Heart left ventricle (tissue), 16 donors: ENCODE measurements around the gene SLC8A3. TPM values are rescaled to one million over a fixed set of nuclear protein-coding genes. Genes with fewer than 3 reads are reported as not detected.

ENCODE experiments used
- ATAC-seq, 4 donors: fragments of 200-7000 bp; cut with Tn5 transposase; one replicate each; pipeline ENCODE4 v1.9.1; 2020 to 2022; ENCODE audit warnings: moderate library complexity in 4 of 4, mild to moderate bottlenecking in 3 of 4, moderate number of reproducible peaks in 1 of 4
- DNase-seq, 5 donors: peaks; one replicate each; pipeline ENCODE4 v3.0.0-alpha.2; 2020
- H3K27ac ChIP-seq, 12 donors: fragments of 200-600 bp; sonication (generic) in 4 of 12; one replicate each; pipeline versions ENCODE4 v1.5.0 to v1.8.0; 2016 to 2022; ENCODE audit warnings: mild to moderate bottlenecking in 2 of 12
- H3K27me3 ChIP-seq, 9 donors: fragments of 200-600 bp; sonication (generic) in 2 of 9; one replicate each; pipeline versions ENCODE4 v1.5.1 to v1.8.0; 2016 to 2022; ENCODE audit warnings: mild to moderate bottlenecking in 3 of 9
- H3K36me3 ChIP-seq, 9 donors: fragments of 200-600 bp; sonication (generic) in 2 of 9; one replicate each; pipeline versions ENCODE4 v1.5.0 to v1.8.0; 2018 to 2022; ENCODE audit warnings: mild to moderate bottlenecking in 2 of 9
- H3K4me1 ChIP-seq, 12 donors: fragments of 200-600 bp; sonication (generic) in 4 of 12; one replicate each; pipeline versions ENCODE4 v1.5.0 to v1.8.0; 2016 to 2022; ENCODE audit warnings: mild to moderate bottlenecking in 3 of 12
- H3K4me3 ChIP-seq, 12 donors: fragments of 200-600 bp; sonication (generic) in 4 of 12; one replicate each; pipeline versions ENCODE4 v1.5.0 to v1.8.0; 2017 to 2022; ENCODE audit warnings: mild to moderate bottlenecking in 9 of 12, moderate library complexity in 4 of 12
- H3K9me3 ChIP-seq, 12 donors: fragments of 200-600 bp; sonication (generic) in 4 of 12; one replicate each; pipeline versions ENCODE4 v1.5.0 to v1.8.0; 2016 to 2022; ENCODE audit warnings: mild to moderate bottlenecking in 1 of 12
- POLR2A ChIP-seq, 2 donors: fragments of 450-650 bp; IDR thresholded peaks; one replicate each; pipeline ENCODE4 v1.6.1; 2017; ENCODE audit warnings: antibody characterized with exemption in 2 of 2, mild to moderate bottlenecking in 2 of 2, moderate library complexity in 2 of 2
- WGBS, 4 donors: extraction: QIAGEN DNeasy Blood & Tissue Kit in 2 of 4; methylation state at CpG; one replicate each; pipeline versions ENCODE4 v1.1.5 to v1.1.7; 2013 to 2018; 5-methylcytosine and 5-hydroxymethylcytosine counted together
- intact Hi-C, 10 donors: fragments of 100-400 bp; cut with DNase I; formaldehyde crosslinking; loops; one replicate each; pipeline versions ENCODE4 v1.11.1 to v1.14.2; 2022
- polyA plus RNA-seq, 2 donors: library from polyadenylated mRNA; stranded (reverse); fragments of 200-250 nt; gene quantifications; one replicate each; pipeline ENCODE4 v1.2.3, GENCODE V29; 2013
- total RNA-seq, 9 donors: library from RNA; depleted of rRNA in 2 of 9; stranded (reverse); fragments of >200 nt in 2 of 9; fragmentation: NEBNext Ultra II Directional in 3 of 9; extraction: Animal tissue kit (Norgen Biotek cat#: 25700) in 3 of 9; gene quantifications; one replicate each; pipeline versions ENCODE4 v1.1.0 to v1.2.4, GENCODE V29; 2016 to 2023
- TF ChIP-seq, protein P1 (sequence below), 12 donors: fragments of 200-600 bp; sonication (generic) in 4 of 12; IDR thresholded peaks; one replicate each; pipeline versions ENCODE4 v1.5.0 to v1.8.0; 2018 to 2022; ENCODE audit warnings: antibody characterized with exemption in 12 of 12, mild to moderate bottlenecking in 5 of 12
- donor health status: ischemic (EF 13 %, LVEDD 7.1; RV severe dilation, severe dysfunction).
- donor health status: healthy with polysubstance abuse.
- donor health status: DM: no; HTN: yes; CAD: no.
- donor health status: DM: no; HTN: no; CAD: no.
- donor health status: ischemic (EF 25% LVEDD 6.9; RV normal size, moderate dysfunction).
- donor health status: ischemic (EF 25% LVEDD 5.7; RV mildly dilated, moderate dysfunction).
- donor health status: healthy.
- donor health status: DM: yes; HTN: yes; CAD: no.
- donor health status: ischemic (EF 35%, LVEDD 5.7; RV mildly dilated, moderate dysfunction).
- donor health status: nonischemic (EF 11% LVEDD 7.7; RV severe dilation, severe dysfunction).
- donor health status: DM: yes; HTN: yes; CAD: no.
- donor health status: PGD.
- donor health status: ischemic (EF 29% LVEDD 5.4; RV normal size, mild dysfunction).
- donor health status: nonischemic (EF 23%, LVEDD 6.1; RV moderate dilation, normal function).

Gene SLC8A3
- total and polyA plus RNA-seq, 11 donors = 0.03 to 0.23 (median 0.11) TPM; not detected in 6

DNA sequence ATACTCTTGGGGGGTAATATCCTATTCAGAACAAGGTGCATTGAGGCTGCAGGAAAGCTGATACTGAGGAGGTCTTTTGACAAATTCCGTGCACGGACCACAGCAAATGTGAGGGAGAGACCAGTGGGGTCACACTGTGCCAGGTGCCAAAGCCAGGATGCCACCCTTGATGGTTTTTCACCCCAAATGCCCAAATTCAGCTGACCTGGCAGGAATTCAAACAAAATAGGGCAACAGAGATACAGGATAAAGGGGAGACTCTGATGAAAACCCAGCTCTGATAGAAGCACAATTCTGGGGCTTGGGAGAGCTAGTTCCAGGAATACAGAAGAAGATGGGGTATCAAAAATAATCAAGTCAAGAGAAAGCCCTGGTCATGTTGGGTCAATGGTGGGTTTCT is 55.3 kb downstream of the SLC8A3 start:
- WGBS, 4 donors = 80 to 94% (median 86%) methylated on average over 2 of the region's 2 CpGs
- H3K4me3 ChIP-seq = no peak overlapping the region
- intact Hi-C loops = no loop called here

DNA sequence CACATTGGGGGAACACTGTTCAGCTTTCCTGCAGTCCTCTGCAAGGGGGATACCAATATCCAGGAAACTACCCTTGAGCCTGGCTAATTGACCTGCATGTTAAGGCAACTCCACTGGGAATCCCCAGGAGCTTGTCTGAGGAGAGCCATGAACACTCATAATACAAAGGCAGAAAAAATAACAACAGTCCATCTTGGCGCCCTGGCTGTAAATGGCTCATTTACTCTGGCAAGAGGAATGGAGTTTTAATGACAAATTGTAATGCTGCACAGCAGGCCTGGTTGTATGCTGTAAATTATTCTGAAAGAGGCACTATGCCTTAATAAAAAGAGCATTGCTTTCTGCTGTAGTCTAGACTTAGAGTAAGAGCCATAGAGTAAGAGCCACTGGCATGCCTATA is 58.3 kb downstream of the SLC8A3 start:
- no peak for ATAC-seq
- 79 to 90% (median 85%) methylated on average over 1 of the region's 1 CpG for WGBS, 4 donors

More for the DNA sequence above, 55.3 kb downstream of the SLC8A3 start:
- TF ChIP-seq POLR2A (IDR thresholded peaks at IDR 0.05) = no peak
- TF ChIP-seq, protein P1, sequence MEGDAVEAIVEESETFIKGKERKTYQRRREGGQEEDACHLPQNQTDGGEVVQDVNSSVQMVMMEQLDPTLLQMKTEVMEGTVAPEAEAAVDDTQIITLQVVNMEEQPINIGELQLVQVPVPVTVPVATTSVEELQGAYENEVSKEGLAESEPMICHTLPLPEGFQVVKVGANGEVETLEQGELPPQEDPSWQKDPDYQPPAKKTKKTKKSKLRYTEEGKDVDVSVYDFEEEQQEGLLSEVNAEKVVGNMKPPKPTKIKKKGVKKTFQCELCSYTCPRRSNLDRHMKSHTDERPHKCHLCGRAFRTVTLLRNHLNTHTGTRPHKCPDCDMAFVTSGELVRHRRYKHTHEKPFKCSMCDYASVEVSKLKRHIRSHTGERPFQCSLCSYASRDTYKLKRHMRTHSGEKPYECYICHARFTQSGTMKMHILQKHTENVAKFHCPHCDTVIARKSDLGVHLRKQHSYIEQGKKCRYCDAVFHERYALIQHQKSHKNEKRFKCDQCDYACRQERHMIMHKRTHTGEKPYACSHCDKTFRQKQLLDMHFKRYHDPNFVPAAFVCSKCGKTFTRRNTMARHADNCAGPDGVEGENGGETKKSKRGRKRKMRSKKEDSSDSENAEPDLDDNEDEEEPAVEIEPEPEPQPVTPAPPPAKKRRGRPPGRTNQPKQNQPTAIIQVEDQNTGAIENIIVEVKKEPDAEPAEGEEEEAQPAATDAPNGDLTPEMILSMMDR (IDR thresholded peaks at IDR 0.05) = no peak
- H3K36me3 ChIP-seq = no peaks in the 10 kb centered on the region
- no peaks in the 10 kb centered on the region for H3K4me1 ChIP-seq
- H3K27ac ChIP-seq = no peak overlapping the region
- no peaks in the 10 kb centered on the region for H3K9me3 ChIP-seq
- DNase-seq (no peak), ATAC-seq (no peak)
- H3K27me3 ChIP-seq = peaks cover 0 to 39% (median 0%) of the 10 kb centered on the region in 9 donors

DNA sequence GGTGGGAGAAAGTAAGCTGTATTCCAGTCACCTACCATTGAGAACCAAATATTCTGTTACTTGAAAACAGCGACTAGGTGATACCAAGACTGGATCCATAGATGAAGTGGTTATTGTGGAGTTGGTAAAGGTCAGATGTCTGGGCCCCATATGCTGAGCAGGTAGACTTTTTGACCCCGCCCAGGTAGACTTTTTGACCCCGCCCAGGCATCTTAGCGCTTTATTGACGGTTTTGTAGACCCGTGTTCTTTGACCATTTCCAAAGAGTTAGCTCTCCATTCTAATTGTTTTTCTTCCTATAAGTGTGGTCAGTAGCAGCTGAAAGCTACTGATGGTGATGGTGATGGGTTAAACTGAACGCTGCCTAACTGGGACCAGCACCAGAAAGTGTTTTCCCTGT is 61.6 kb downstream of the SLC8A3 start:
- WGBS, 4 donors = 80 to 91% (median 87%) methylated on average over 7 of the region's 7 CpGs
- Histone ChIP-seq H3K36me3 (no peaks in the 10 kb centered on the region), H3K4me3 (no peak overlapping the region), H3K9me3 (no peaks in the 10 kb centered on the region), H3K27ac (no peak overlapping the region), H3K4me1 (no peaks in the 10 kb centered on the region), H3K27me3 (peaks cover 0 to 26% (median 0%) of the 10 kb centered on the region in 9 donors)
- no peak for DNase-seq
- ATAC-seq = no peak
- TF ChIP-seq, protein P1 (IDR thresholded peaks at IDR 0.05) = no peak
- no peak for TF ChIP-seq POLR2A (IDR thresholded peaks at IDR 0.05)
- intact Hi-C loops = no loop called here

More for the DNA sequence above, 58.3 kb downstream of the SLC8A3 start:
- intact Hi-C loops = no loop called here
- Histone ChIP-seq H3K4me1 (no peaks in the 10 kb centered on the region), H3K27me3 (peaks cover 0 to 31% (median 0%) of the 10 kb centered on the region in 9 donors), H3K9me3 (no peaks in the 10 kb centered on the region), H3K4me3 (no peak overlapping the region), H3K36me3 (no peaks in the 10 kb centered on the region), H3K27ac (no peak overlapping the region)
- no peak for DNase-seq
- no peak for TF ChIP-seq POLR2A (IDR thresholded peaks at IDR 0.05)
- TF ChIP-seq, protein P1 (IDR thresholded peaks at IDR 0.05) = no peak

DNA sequence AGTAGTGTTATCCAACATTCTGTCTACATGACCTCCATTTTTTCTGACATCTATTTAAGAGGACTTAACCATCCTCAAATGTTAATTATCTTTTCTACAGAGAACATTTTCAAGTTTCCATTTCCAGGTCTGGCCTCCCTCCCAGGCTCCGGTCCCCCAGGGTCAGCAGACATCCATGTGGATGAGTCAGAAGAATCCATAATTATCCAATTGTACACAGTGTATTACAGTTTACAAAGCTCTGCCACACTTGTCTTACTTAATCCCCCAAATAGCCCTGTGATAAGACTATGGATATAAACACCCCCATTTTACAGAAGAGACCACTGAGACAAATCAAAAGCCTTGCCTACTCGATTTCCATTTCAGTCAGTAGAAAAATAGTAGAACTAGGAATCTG is 65.0 kb downstream of the SLC8A3 start:
- Histone ChIP-seq H3K4me3 (no peak overlapping the region), H3K36me3 (no peaks in the 10 kb centered on the region), H3K27ac (no peak overlapping the region), H3K9me3 (no peaks in the 10 kb centered on the region), H3K4me1 (no peaks in the 10 kb centered on the region), H3K27me3 (peaks cover 0 to 27% (median 0%) of the 10 kb centered on the region in 9 donors)
- no peak for ATAC-seq
- TF ChIP-seq, protein P1 (IDR thresholded peaks at IDR 0.05) = no peak
- no peak for TF ChIP-seq POLR2A (IDR thresholded peaks at IDR 0.05)
- intact Hi-C loops = no loop called here
- WGBS, 4 donors = 64 to 87% (median 81%) methylated on average over 2 of the region's 2 CpGs
- no peak for DNase-seq
